Activated naive CD8-positive, alpha-beta T cell treated with anti-CD3 and anti-CD28 coated beads, Interleukin-2, amount 10 ng/mL, durations not matched to agents 7 days and 5 days (primary cell): ENCODE data around the gene MPPED1. TPM values are rescaled to one million over a fixed set of nuclear protein-coding genes. Genes with fewer than 3 reads are reported as not detected.

Source experiments
- ATAC-seq: fragments of 150-1000 bp; cut with Tn5 transposase; one replicate; pipeline ENCODE4 v1.10.0; 2021; ENCODE audit warnings: low read depth, moderate library complexity
- POLR2A ChIA-PET: fragments of 350-600 bp; sonication (Branson Sonifier 250); formaldehyde crosslinking; loops from one replicate; lab custom pipeline; 2021; ENCODE audit warnings: antibody characterized with exemption; lab: Charles Lee
- DNase-seq: peaks from one replicate; pipeline ENCODE4 v3.0.0; 2021
- H3K27ac Mint-ChIP-seq: one replicate; pipeline ENCODE4 v1.8.0; 2022; ENCODE audit warnings: mild to moderate bottlenecking, mixed read lengths
- H3K27me3 Mint-ChIP-seq: one replicate; pipeline ENCODE4 v1.8.0; 2022; ENCODE audit warnings: mild to moderate bottlenecking, moderate library complexity, mixed read lengths
- H3K36me3 Mint-ChIP-seq: one replicate; pipeline ENCODE4 v1.8.0; 2021; ENCODE audit warnings: mild to moderate bottlenecking, mixed read lengths
- H3K4me1 Mint-ChIP-seq: one replicate; pipeline ENCODE4 v1.8.0; 2021; ENCODE audit warnings: mixed read lengths
- H3K4me3 Mint-ChIP-seq: one replicate; pipeline ENCODE4 v1.8.0; 2022; ENCODE audit warnings: mild to moderate bottlenecking, moderate library complexity, mixed read lengths
- H3K9me3 Mint-ChIP-seq: one replicate; pipeline ENCODE4 v1.8.0; 2021; ENCODE audit warnings: mixed read lengths
- total RNA-seq, 2 experiments: library from RNA; stranded (reverse); gene quantifications; one replicate each; pipeline ENCODE4 v1.2.3, GENCODE V29; 2021

MPPED1 gene
- total RNA-seq, 2 experiments from 2014 or later = not detected

- Mint-ChIP-seq H3K4me3 (no peak overlapping the region), H3K9me3 (no peaks in the 10 kb centered on the region), H3K27me3 (peaks cover 4% of the 10 kb centered on the region), H3K27ac (no peak overlapping the region), H3K36me3 (no peaks in the 10 kb centered on the region), H3K4me1 (no peaks in the 10 kb centered on the region)
- POLR2A ChIA-PET = no interaction called here
- no peak for DNase-seq
- no peak for ATAC-seq
These were observed 22.6 kb downstream of the MPPED1 start for GRCh38 chr22:43434275-43434927.

DNA sequence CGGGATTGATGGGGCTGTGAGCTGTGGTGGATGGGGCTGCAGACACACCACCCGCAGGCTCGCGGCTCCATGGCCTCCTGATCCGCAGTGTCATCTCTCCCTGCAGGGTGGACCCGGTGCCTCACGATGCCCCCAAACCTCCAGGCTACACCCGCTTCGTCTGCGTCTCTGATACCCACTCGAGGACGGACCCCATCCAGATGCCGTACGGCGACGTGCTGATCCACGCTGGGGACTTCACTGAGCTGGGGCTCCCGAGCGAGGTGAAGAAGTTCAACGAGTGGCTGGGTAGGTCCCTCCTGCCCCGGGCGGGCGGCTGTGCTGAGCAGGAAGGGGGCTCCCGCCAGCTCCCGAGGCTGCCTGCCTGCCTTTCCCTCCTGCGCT lies 23.1 kb downstream of the MPPED1 start:
- H3K27me3 Mint-ChIP-seq = peaks cover 4% of the 10 kb centered on the region
- no peak overlapping the region for H3K27ac Mint-ChIP-seq
- no peaks in the 10 kb centered on the region for H3K4me1 Mint-ChIP-seq
- H3K9me3 Mint-ChIP-seq = no peaks in the 10 kb centered on the region
- POLR2A ChIA-PET = no interaction called here
- ATAC-seq (no peak), DNase-seq (no peak)
- H3K36me3 Mint-ChIP-seq = no peaks in the 10 kb centered on the region
- no peak overlapping the region for H3K4me3 Mint-ChIP-seq

- H3K9me3 Mint-ChIP-seq = no peaks in the 10 kb centered on the region
- no peaks in the 10 kb centered on the region for H3K36me3 Mint-ChIP-seq
- no peak overlapping the region for H3K4me3 Mint-ChIP-seq
- peaks cover 4% of the 10 kb centered on the region for H3K27me3 Mint-ChIP-seq
- ATAC-seq (no peak), DNase-seq (no peak)
- H3K27ac Mint-ChIP-seq = no peak overlapping the region
- POLR2A ChIA-PET = no interaction called here
- no peaks in the 10 kb centered on the region for H3K4me1 Mint-ChIP-seq
These were observed 24.3 kb downstream of the MPPED1 start for GRCh38 chr22:43435851-43436811.

DNA sequence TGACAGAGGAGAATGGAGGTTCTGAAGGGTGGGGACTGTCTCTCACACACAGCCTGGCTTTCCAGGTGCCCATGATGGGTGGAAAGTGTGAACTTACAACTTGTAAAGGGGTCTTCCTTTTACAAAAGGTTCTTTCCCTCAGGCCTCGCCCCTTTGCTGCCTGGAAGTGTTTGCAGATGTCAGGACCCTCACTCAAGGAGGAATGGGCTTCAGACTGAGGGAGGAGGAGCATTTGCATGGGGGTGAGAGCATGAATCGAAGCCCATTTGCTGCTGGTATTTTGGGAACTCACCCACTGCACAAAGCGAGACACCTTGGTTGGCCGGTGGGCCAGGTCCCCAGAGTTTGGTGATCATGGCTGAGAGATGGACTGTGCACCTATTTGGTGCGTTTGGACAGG lies 25.1 kb downstream of the MPPED1 start:
- Mint-ChIP-seq H3K27ac (no peak overlapping the region), H3K4me3 (no peak overlapping the region), H3K4me1 (no peaks in the 10 kb centered on the region), H3K9me3 (no peaks in the 10 kb centered on the region), H3K27me3 (no peaks in the 10 kb centered on the region), H3K36me3 (no peaks in the 10 kb centered on the region)
- no peak for ATAC-seq
- DNase-seq = no peak
- POLR2A ChIA-PET = no interaction called here

GRCh38 chr22:43437871-43438475 lies 26.2 kb downstream of the MPPED1 start:
- DNase-seq (no peak), ATAC-seq (no peak)
- POLR2A ChIA-PET = no interaction called here
- Mint-ChIP-seq H3K9me3 (no peaks in the 10 kb centered on the region), H3K27ac (no peak overlapping the region), H3K4me3 (no peak overlapping the region), H3K4me1 (no peaks in the 10 kb centered on the region), H3K27me3 (peaks cover 1% of the 10 kb centered on the region), H3K36me3 (no peaks in the 10 kb centered on the region)

GRCh38 chr22:43438666-43439347 lies 27.0 kb downstream of the MPPED1 start:
- no peak overlapping the region for H3K4me3 Mint-ChIP-seq
- POLR2A ChIA-PET = no interaction called here
- H3K9me3 Mint-ChIP-seq = no peaks in the 10 kb centered on the region
- no peaks in the 10 kb centered on the region for H3K36me3 Mint-ChIP-seq
- DNase-seq (no peak), ATAC-seq (no peak)
- no peak overlapping the region for H3K27ac Mint-ChIP-seq
- H3K4me1 Mint-ChIP-seq = no peaks in the 10 kb centered on the region
- H3K27me3 Mint-ChIP-seq = peaks cover 6% of the 10 kb centered on the region

GRCh38 chr22:43439368-43440103 lies 27.7 kb downstream of the MPPED1 start:
- Mint-ChIP-seq H3K4me3 (no peak overlapping the region), H3K36me3 (no peaks in the 10 kb centered on the region), H3K9me3 (no peaks in the 10 kb centered on the region), H3K4me1 (no peaks in the 10 kb centered on the region), H3K27me3 (peaks cover 6% of the 10 kb centered on the region), H3K27ac (no peak overlapping the region)
- POLR2A ChIA-PET = no interaction called here
- no peak for DNase-seq
- no peak for ATAC-seq

- ATAC-seq (no peak), DNase-seq (no peak)
- peaks cover 6% of the 10 kb centered on the region for H3K27me3 Mint-ChIP-seq
- no peaks in the 10 kb centered on the region for H3K9me3 Mint-ChIP-seq
- H3K4me1 Mint-ChIP-seq = no peaks in the 10 kb centered on the region
- no peaks in the 10 kb centered on the region for H3K36me3 Mint-ChIP-seq
- POLR2A ChIA-PET = no interaction called here
- no peak overlapping the region for H3K4me3 Mint-ChIP-seq
- H3K27ac Mint-ChIP-seq = no peak overlapping the region
These were observed 28.2 kb downstream of the MPPED1 start for GRCh38 chr22:43440104-43440387.

DNA sequence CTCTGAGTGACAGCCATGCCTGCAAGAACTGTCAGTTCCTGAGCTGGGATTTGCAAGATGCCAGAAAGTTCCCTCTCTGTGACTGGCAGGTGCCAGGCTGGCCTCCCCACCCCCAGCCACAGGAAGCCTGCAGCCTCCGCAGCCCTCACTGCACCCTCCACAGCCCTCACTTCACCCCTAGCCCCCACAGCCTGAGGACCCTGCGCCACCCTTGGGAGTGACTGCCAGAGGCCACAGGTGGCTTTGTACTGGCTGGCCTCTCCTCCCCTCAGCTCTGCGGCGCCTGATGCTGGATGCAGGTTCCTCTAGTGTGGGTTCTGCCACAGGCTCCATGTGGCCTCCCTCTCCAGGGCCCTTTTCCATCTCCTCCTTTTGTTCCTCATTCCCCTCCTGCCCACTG lies 28.7 kb downstream of the MPPED1 start:
- Mint-ChIP-seq H3K9me3 (no peaks in the 10 kb centered on the region), H3K27ac (no peak overlapping the region), H3K4me1 (no peaks in the 10 kb centered on the region), H3K4me3 (no peak overlapping the region), H3K36me3 (no peaks in the 10 kb centered on the region), H3K27me3 (peaks cover 6% of the 10 kb centered on the region)
- POLR2A ChIA-PET = no interaction called here
- DNase-seq = no peak
- ATAC-seq = no peak

GRCh38 chr22:43441216-43441615 lies 29.4 kb downstream of the MPPED1 start:
- Mint-ChIP-seq H3K4me1 (no peaks in the 10 kb centered on the region), H3K36me3 (no peaks in the 10 kb centered on the region), H3K4me3 (no peak overlapping the region), H3K27me3 (peaks cover 6% of the 10 kb centered on the region), H3K9me3 (no peaks in the 10 kb centered on the region), H3K27ac (no peak overlapping the region)
- no peak for DNase-seq
- ATAC-seq = no peak
- POLR2A ChIA-PET = no interaction called here

DNA sequence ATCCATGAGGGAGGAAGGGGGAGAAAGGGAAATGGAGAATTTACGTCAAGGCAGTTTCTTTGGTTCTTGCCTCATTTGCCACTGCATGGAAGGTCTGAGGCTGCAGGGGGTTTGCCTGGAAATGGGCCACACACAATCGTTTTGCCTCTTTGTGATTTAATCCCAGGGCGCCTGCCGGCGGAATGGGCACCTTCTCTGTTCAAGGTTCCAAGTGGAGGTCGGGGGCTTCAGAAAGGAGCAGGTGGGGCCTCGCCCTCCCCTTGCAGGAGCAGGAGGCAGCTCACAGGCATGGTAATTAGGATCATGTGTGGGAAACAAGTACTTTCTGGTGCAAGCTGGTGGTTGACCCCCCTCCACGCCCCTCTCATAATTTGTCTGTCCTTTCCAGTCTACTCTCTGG lies 29.9 kb downstream of the MPPED1 start:
- Mint-ChIP-seq H3K4me1 (no peaks in the 10 kb centered on the region), H3K36me3 (no peaks in the 10 kb centered on the region)
- POLR2A ChIA-PET = no interaction called here

GRCh38 chr22:43442386-43443151 lies 30.8 kb downstream of the MPPED1 start:
- H3K27me3 Mint-ChIP-seq = peaks cover 8% of the 10 kb centered on the region
- no peak overlapping the region for H3K4me3 Mint-ChIP-seq
- POLR2A ChIA-PET = no interaction called here

More for the DNA sequence above, 29.9 kb downstream of the MPPED1 start:
- Mint-ChIP-seq H3K27me3 (peaks cover 6% of the 10 kb centered on the region), H3K4me3 (no peak overlapping the region), H3K27ac (no peak overlapping the region), H3K9me3 (no peaks in the 10 kb centered on the region)
- ATAC-seq (no peak), DNase-seq (no peak)

More at GRCh38 chr22:43442386-43443151, 30.8 kb downstream of the MPPED1 start:
- no peak overlapping the region for H3K27ac Mint-ChIP-seq
- DNase-seq = no peak
- H3K4me1 Mint-ChIP-seq = no peaks in the 10 kb centered on the region
- no peaks in the 10 kb centered on the region for H3K9me3 Mint-ChIP-seq
- no peaks in the 10 kb centered on the region for H3K36me3 Mint-ChIP-seq
- ATAC-seq = no peak
